ENCODE data around the gene IQCM. TPM values are rescaled to one million over a fixed set of nuclear protein-coding genes. Genes with fewer than 3 reads are reported as not detected.

The IQCM gene
- total RNA-seq, 4 donors from 2014 or later: not detected

DNA sequence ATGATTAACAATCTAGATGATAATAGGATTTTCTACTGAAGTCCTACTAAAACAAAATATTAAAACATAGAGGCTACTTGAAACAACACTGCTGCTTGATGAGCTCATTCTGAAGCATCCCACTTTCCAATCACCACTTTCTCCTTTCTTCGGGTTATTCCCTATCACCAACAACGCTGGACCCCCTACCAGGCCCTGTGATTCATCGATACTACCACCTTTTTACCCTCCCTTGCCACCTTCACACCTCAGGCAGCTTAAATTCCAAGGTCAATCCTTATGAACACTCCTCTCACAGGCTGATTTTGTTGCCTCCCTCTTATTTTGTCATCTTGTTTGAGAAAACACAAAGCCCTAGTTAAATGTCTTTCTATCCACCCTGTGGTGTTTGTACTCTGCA is 102.6 kb downstream of the IQCM start:
- WGBS, 2 donors: 77 to 79% methylated on average over 3 of the region's 3 CpGs
- no peak for TF ChIP-seq POLR2A (IDR thresholded peaks at IDR 0.05)
- TF ChIP-seq, protein P1, sequence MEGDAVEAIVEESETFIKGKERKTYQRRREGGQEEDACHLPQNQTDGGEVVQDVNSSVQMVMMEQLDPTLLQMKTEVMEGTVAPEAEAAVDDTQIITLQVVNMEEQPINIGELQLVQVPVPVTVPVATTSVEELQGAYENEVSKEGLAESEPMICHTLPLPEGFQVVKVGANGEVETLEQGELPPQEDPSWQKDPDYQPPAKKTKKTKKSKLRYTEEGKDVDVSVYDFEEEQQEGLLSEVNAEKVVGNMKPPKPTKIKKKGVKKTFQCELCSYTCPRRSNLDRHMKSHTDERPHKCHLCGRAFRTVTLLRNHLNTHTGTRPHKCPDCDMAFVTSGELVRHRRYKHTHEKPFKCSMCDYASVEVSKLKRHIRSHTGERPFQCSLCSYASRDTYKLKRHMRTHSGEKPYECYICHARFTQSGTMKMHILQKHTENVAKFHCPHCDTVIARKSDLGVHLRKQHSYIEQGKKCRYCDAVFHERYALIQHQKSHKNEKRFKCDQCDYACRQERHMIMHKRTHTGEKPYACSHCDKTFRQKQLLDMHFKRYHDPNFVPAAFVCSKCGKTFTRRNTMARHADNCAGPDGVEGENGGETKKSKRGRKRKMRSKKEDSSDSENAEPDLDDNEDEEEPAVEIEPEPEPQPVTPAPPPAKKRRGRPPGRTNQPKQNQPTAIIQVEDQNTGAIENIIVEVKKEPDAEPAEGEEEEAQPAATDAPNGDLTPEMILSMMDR (IDR thresholded peaks at IDR 0.05): no peak
- no peak for DNase-seq (ENCODE audit: low spot score in 2 of 2)
- intact Hi-C loops (cut with DNase I; ENCODE audit: low total_unique reads): no loop called here
- H3K4me3 ChIP-seq (ENCODE audit: low read depth, poor library complexity, severe bottlenecking): no peak overlapping the region

DNA sequence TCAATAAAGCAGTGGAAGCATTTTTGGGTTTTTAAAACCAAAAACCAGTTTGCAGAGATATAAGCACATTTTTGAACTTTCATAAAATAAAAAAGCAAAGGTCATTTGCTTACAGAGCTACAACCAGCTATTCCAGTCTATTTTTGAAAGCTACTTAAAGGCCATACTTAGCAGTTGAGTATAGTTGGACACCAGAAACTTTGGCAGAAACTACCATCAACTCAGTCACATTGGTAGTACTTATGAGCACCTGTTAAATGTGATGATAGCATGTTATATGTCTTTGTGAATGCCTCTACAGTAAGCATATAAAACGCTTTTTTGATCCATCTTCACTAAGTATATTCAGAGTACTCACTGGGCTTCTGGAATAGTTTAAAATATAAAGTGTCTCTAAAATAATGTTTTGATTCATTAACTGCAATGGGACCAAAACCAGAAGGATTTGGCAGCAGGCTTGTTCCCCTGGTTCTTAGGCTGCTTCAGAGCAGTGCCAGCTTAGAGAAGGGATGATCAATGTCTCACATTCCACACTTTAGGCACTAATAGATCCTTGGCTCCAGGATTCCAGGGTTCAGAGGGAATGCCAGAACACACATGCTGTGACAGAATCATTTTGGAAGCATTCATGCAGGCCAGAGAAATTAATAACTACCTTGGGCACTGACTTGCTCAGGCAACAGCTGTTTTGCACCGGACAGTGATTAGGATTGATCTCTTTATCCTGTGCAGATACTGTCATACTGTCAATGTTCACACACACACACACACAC is 103.9 kb downstream of the IQCM start:
- no peak for DNase-seq (ENCODE audit: low spot score in 2 of 2)
- WGBS, 2 donors: 27 to 39% methylated on average over 2 of the region's 2 CpGs
- intact Hi-C loops (cut with DNase I; ENCODE audit: low total_unique reads): no loop called here
- H3K4me3 ChIP-seq (ENCODE audit: low read depth, poor library complexity, severe bottlenecking): no peak overlapping the region
- no peak for TF ChIP-seq POLR2A (IDR thresholded peaks at IDR 0.05)
- TF ChIP-seq, protein P1 (IDR thresholded peaks at IDR 0.05): no peak

- no peak for TF ChIP-seq POLR2A (IDR thresholded peaks at IDR 0.05)
- TF ChIP-seq, protein P1 (IDR thresholded peaks at IDR 0.05): no peak
- intact Hi-C loops (cut with DNase I; ENCODE audit: low total_unique reads): no loop called here
- H3K4me3 ChIP-seq (ENCODE audit: low read depth, poor library complexity, severe bottlenecking): no peak overlapping the region
- DNase-seq (ENCODE audit: low spot score in 2 of 2): no peak
Observed at GRCh38 chr4:149709640-149710039, 106.0 kb downstream of the IQCM start.

DNA sequence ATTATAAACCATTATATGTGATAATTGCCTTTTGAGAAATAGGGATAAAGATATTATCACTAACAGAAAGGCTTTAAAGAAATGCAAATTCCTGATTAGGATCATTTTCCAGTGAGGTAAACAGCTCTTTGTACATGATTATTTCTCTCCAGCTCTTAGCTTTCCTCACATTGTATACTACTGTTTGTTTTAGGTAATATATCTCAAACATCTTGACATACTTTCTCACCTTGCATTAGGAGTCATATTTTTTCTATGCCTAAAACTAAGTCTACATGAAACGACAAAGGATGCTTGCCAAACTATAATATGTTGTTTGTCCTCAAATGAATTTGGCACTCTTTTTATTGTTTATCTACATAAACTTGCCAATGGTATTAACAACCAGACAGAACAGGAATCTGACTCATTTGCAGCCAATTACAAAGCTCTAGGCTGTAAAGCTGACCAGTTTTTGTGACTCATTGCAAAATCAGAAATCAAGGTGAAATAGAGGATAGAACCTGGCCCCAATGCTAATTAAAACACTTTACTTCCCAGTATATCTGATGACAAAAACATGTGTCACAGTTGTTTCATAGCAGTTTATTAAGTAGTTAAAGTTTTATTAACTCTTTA is 107.0 kb downstream of the IQCM start:
- no peak for DNase-seq (ENCODE audit: low spot score in 2 of 2)
- no peak for TF ChIP-seq POLR2A (IDR thresholded peaks at IDR 0.05)
- TF ChIP-seq, protein P1 (IDR thresholded peaks at IDR 0.05): no peak
- WGBS, 2 donors: 32 to 34% methylated on average over 1 of the region's 1 CpG
- intact Hi-C loops (cut with DNase I; ENCODE audit: low total_unique reads): no loop called here
- H3K4me3 ChIP-seq (ENCODE audit: low read depth, poor library complexity, severe bottlenecking): no peak overlapping the region

DNA sequence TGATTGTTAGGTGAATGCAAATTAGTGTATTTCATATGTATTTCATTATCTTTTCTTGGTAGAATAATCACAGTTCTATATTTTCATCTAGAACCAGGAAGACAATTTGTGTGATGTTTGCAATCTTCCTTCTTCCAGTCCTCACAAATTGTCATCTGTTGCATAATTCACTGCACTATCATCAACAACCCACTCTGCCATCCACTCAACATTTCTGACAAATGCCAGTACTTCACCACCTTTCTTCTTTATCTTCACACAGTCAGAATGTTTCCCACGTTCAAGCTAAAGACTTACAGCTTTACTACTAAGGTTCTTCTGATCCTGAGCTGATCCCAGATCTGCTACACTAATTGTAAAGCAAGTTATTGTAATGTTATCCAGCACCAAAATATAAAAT is 107.8 kb downstream of the IQCM start:
- no peak for DNase-seq (ENCODE audit: low spot score in 2 of 2)
- intact Hi-C loops (cut with DNase I; ENCODE audit: low total_unique reads): no loop called here
- TF ChIP-seq, protein P1 (IDR thresholded peaks at IDR 0.05): no peak
- TF ChIP-seq POLR2A (IDR thresholded peaks at IDR 0.05): no peak
- no peak overlapping the region for H3K4me3 ChIP-seq (ENCODE audit: low read depth, poor library complexity, severe bottlenecking)
- 47 to 56% methylated on average over 1 of the region's 1 CpG for WGBS, 2 donors

Data from lower leg skin (tissue), 4 donors.